HCT116 (cell line): ENCODE measurements around the gene AUTS2. TPM values are rescaled to one million over a fixed set of nuclear protein-coding genes. Genes with fewer than 3 reads are reported as not detected.

Experiments
- ATAC-seq: fragments of 200-7000 bp; cut with Tn5 transposase; 2 replicates; pipeline ENCODE4 v1.9.1; 2020; ENCODE audit warnings: mild to moderate bottlenecking, moderate library complexity
- BruUV-seq: library from RNA; stranded (reverse); fragments of 400-500 nt; replicated peaks from 2 replicates; lab custom pipeline; 2021; lab: Mats Ljungman, UMichigan
- CTCF ChIA-PET: fragments of 300-600 bp; sonication (Branson Sonifier 250); formaldehyde crosslinking; loops from one replicate; lab custom pipeline; 2021; ENCODE audit warnings: antibody characterized with exemption; lab: Charles Lee
- POLR2A ChIA-PET: fragments of 300-600, 350-600 bp; sonication (Branson Sonifier 250); formaldehyde crosslinking; loops from one replicate; lab custom pipeline; 2021; ENCODE audit warnings: antibody characterized with exemption; lab: Charles Lee
- RAD21 ChIA-PET, 2 experiments: fragments of 300-600 bp; sonication (Branson Sonifier 250); formaldehyde crosslinking; loops; one replicate each; lab custom pipeline; 2023; ENCODE audit warnings: low total read pairs in 2 of 2; ENCODE audit not compliant: uncharacterized antibody in 2 of 2, unreplicated experiment in 2 of 2, low non-redundant PET in 1 of 2; lab: Charles Lee
- DNase-seq: peaks from one replicate; pipeline ENCODE4 v3.0.0-alpha.2; 2010; ENCODE audit warnings: low read depth, low spot score
- H2AFZ ChIP-seq: fragments of 200-600 bp; shearing (Covaris generic), sonication (generic); 2 replicates; pipeline ENCODE4 v1.6.1; 2017; ENCODE audit warnings: low read depth, mixed run types, mixed read lengths, antibody characterized with exemption, low read length; ENCODE audit not compliant: poor library complexity, severe bottlenecking
- H3K27ac ChIP-seq: 2 replicates; pipeline ENCODE4 v1.5.1; 2012; ENCODE audit warnings: low read depth, low read length
- H3K27me3 ChIP-seq: fragments of 200-600 bp; sonication (generic); 2 replicates; pipeline ENCODE4 v1.6.1; 2016; ENCODE audit warnings: mixed run types, low read length, mixed read lengths; ENCODE audit not compliant: insufficient read depth
- H3K36me3 ChIP-seq, 2 experiments: fragments of 200-500 bp in 1 of 2; fragments of 200-600 bp in 1 of 2; sonication (Bioruptor generic) in 1 of 2; sonication (generic) in 1 of 2; 2 replicates each; pipeline versions ENCODE4 v1.5.1 to v1.6.1; 2014 to 2016; ENCODE audit warnings: low read length in 2 of 2, inconsistent platforms in 1 of 2, mixed read lengths in 1 of 2, mixed run types in 1 of 2; ENCODE audit not compliant: insufficient read depth in 2 of 2, control insufficient read depth in 1 of 2
- H3K4me1 ChIP-seq, 2 experiments: fragments of 200-600 bp in 1 of 2; sonication (generic) in 1 of 2; 2 replicates each; pipeline versions ENCODE4 v1.5.1 to v1.6.1; 2012 to 2017; ENCODE audit warnings: low read length in 2 of 2, inconsistent platforms in 1 of 2, mild to moderate bottlenecking in 1 of 2, mixed read lengths in 1 of 2, mixed run types in 1 of 2, moderate library complexity in 1 of 2; ENCODE audit not compliant: insufficient read depth in 2 of 2, control insufficient read depth in 1 of 2
- H3K4me2 ChIP-seq: fragments of 200-600 bp; sonication (generic); 2 replicates; pipeline ENCODE4 v1.6.1; 2017; ENCODE audit warnings: mixed run types, low read length, mixed read lengths
- H3K4me3 ChIP-seq, 2 experiments: fragments of 200-600 bp in 1 of 2; sonication (generic) in 1 of 2; replicated peaks in 1 of 2; 2 replicates each; pipeline ENCODE4 v1.5.1; 2011 to 2016; ENCODE audit warnings: low read length in 2 of 2, control low read depth in 1 of 2, low read depth in 1 of 2, mild to moderate bottlenecking in 1 of 2, mixed read lengths in 1 of 2, mixed run types in 1 of 2
- H3K79me2 ChIP-seq: fragments of 200-600 bp; sonication (generic); 2 replicates; pipeline ENCODE4 v1.6.1; 2017; ENCODE audit warnings: mild to moderate bottlenecking, mixed run types, low read length, moderate library complexity, mixed read lengths; ENCODE audit not compliant: insufficient read depth
- H3K9ac ChIP-seq: fragments of 200-600 bp; sonication (generic); 2 replicates; pipeline ENCODE4 v1.6.1; 2016; ENCODE audit warnings: low read length, mixed read lengths
- H3K9me2 ChIP-seq: fragments of 200-600 bp; sonication (generic), shearing (Covaris generic); 2 replicates; pipeline ENCODE4 v1.6.1; 2017; ENCODE audit warnings: mixed run types, mild to moderate bottlenecking, moderate library complexity; ENCODE audit not compliant: insufficient read depth
- H3K9me3 ChIP-seq, 2 experiments: fragments of 200-500 bp in 1 of 2; fragments of 200-600 bp in 1 of 2; sonication (Bioruptor generic) in 1 of 2; sonication (generic) in 1 of 2; 2 replicates each; pipeline ENCODE4 v1.6.1; 2014 to 2017; ENCODE audit warnings: low read length in 2 of 2, mixed read lengths in 2 of 2, inconsistent platforms in 1 of 2, low read depth in 1 of 2, mild to moderate bottlenecking in 1 of 2, mixed run types in 1 of 2, moderate library complexity in 1 of 2; ENCODE audit not compliant: control insufficient read depth in 1 of 2, insufficient read depth in 1 of 2
- H4K20me1 ChIP-seq: fragments of 200-600 bp; sonication (generic), shearing (Covaris generic); 2 replicates; pipeline ENCODE4 v1.6.1; 2017; ENCODE audit warnings: mixed run types, mild to moderate bottlenecking, moderate library complexity; ENCODE audit not compliant: insufficient read depth
- CBX3 ChIP-seq: IDR thresholded peaks from 2 replicates; pipeline ENCODE4 v1.6.1; 2012; ENCODE audit warnings: low read depth
- CEBPB ChIP-seq: IDR thresholded peaks from 2 replicates; pipeline ENCODE4 v1.6.1; 2012; ENCODE audit warnings: low read depth
- ELF1 ChIP-seq: IDR thresholded peaks from 2 replicates; pipeline ENCODE4 v1.6.1; 2012; ENCODE audit warnings: low read depth, borderline replicate concordance
- EZH2phosphoT487 ChIP-seq: fragments of 200-600 bp; IDR thresholded peaks from 2 replicates; pipeline ENCODE4 v1.6.1; 2018; ENCODE audit warnings: antibody characterized with exemption, borderline replicate concordance
- JUND ChIP-seq: IDR thresholded peaks from 2 replicates; pipeline ENCODE4 v1.6.1; 2012
- POLR2A ChIP-seq: IDR thresholded peaks from 2 replicates; pipeline ENCODE4 v1.7.0; 2011; ENCODE audit warnings: borderline replicate concordance; ENCODE audit not compliant: insufficient read depth, insufficient read length; ENCODE audit errors: extremely low read depth
- POLR2AphosphoS5 ChIP-seq: IDR thresholded peaks from 2 replicates; pipeline ENCODE4 v1.6.1; 2011; ENCODE audit warnings: mild to moderate bottlenecking, low read depth, low read length, moderate library complexity
- SP1 ChIP-seq: IDR thresholded peaks from 2 replicates; pipeline ENCODE4 v1.6.1; 2012; ENCODE audit warnings: low read depth
- TCF7L2 ChIP-seq: IDR thresholded peaks from 2 replicates; pipeline ENCODE4 v1.7.0; 2011; ENCODE audit warnings: borderline replicate concordance, inconsistent platforms; ENCODE audit not compliant: insufficient read depth, insufficient read length; ENCODE audit errors: extremely low read depth
- ZFX ChIP-seq: fragments of 450-650 bp; IDR thresholded peaks from 2 replicates; pipeline ENCODE4 v1.6.1; 2017
- ZNF274 ChIP-seq: fragments of 200-500 bp; sonication (Bioruptor generic); IDR thresholded peaks from 2 replicates; pipeline ENCODE4 v1.6.1; 2014; ENCODE audit warnings: mild to moderate bottlenecking, low read depth, low read length, inconsistent platforms
- intact Hi-C: fragments of 100-400 bp; cut with micrococcal nuclease; formaldehyde crosslinking; loops from 2 replicates; pipeline ENCODE4 v1.10.0; 2022
- total RNA-seq: library from RNA; stranded (reverse); gene quantifications from one replicate; pipeline ENCODE4 v1.2.1, GENCODE V29; 2021; ENCODE audit not compliant: unreplicated experiment
- TF ChIP-seq, protein P1 (sequence below): IDR thresholded peaks from 2 replicates; pipeline ENCODE4 v1.6.1; 2012
- TF ChIP-seq, protein P2 (sequence below): IDR thresholded peaks from 2 replicates; pipeline ENCODE4 v1.6.1; 2012; ENCODE audit warnings: low read depth

AUTS2 gene
- total RNA-seq, 1 experiment from 2014 or later = 0.93 TPM

- ChIA-PET CTCF (no interaction called here), RAD21 (no interaction called here), POLR2A (no interaction called here)
- no TSS peak for BruUV-seq
- H3K4me2 ChIP-seq = no peak overlapping the region
- no peaks in the 10 kb centered on the region for H3K79me2 ChIP-seq
- H3K9me3 ChIP-seq = peaks cover 7 to 23% of the 10 kb centered on the region in 2 experiments; a peak in 2 of 4 replicates
- no peak for TF ChIP-seq CEBPB
- no peak for TF ChIP-seq EZH2phosphoT487
- TF ChIP-seq, protein P1, sequence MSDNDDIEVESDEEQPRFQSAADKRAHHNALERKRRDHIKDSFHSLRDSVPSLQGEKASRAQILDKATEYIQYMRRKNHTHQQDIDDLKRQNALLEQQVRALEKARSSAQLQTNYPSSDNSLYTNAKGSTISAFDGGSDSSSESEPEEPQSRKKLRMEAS = no peak
- H2AFZ ChIP-seq = no peak overlapping the region
- DNase-seq = no peak
- H3K9me2 ChIP-seq = no peaks in the 10 kb centered on the region
- intact Hi-C loops = no loop called here
- no peaks in the 10 kb centered on the region for H3K36me3 ChIP-seq
- no peak overlapping the region for H3K4me3 ChIP-seq
- H4K20me1 ChIP-seq = no peaks in the 10 kb centered on the region
- no peaks in the 10 kb centered on the region for H3K27me3 ChIP-seq
- H3K4me1 ChIP-seq = no peaks in the 10 kb centered on the region
- no peak for ATAC-seq
- no peak overlapping the region for H3K9ac ChIP-seq
- H3K27ac ChIP-seq = no peak overlapping the region
These were observed 592.0 kb downstream of the AUTS2 start for GRCh38 chr7:70190281-70190680.

GRCh38 chr7:70193514-70193913 lies 595.2 kb downstream of the AUTS2 start:
- POLR2A ChIA-PET = no interaction called here
- intact Hi-C loops = no loop called here
- TF ChIP-seq CBX3 (no peak), SP1 (no peak), JUND (no peak), POLR2A (no peak), ZNF274 (no peak), ELF1 (no peak), CEBPB (no peak), POLR2AphosphoS5 (no peak), TCF7L2 (no peak), EZH2phosphoT487 (no peak), ZFX (no peak)
- TF ChIP-seq, protein P2, sequence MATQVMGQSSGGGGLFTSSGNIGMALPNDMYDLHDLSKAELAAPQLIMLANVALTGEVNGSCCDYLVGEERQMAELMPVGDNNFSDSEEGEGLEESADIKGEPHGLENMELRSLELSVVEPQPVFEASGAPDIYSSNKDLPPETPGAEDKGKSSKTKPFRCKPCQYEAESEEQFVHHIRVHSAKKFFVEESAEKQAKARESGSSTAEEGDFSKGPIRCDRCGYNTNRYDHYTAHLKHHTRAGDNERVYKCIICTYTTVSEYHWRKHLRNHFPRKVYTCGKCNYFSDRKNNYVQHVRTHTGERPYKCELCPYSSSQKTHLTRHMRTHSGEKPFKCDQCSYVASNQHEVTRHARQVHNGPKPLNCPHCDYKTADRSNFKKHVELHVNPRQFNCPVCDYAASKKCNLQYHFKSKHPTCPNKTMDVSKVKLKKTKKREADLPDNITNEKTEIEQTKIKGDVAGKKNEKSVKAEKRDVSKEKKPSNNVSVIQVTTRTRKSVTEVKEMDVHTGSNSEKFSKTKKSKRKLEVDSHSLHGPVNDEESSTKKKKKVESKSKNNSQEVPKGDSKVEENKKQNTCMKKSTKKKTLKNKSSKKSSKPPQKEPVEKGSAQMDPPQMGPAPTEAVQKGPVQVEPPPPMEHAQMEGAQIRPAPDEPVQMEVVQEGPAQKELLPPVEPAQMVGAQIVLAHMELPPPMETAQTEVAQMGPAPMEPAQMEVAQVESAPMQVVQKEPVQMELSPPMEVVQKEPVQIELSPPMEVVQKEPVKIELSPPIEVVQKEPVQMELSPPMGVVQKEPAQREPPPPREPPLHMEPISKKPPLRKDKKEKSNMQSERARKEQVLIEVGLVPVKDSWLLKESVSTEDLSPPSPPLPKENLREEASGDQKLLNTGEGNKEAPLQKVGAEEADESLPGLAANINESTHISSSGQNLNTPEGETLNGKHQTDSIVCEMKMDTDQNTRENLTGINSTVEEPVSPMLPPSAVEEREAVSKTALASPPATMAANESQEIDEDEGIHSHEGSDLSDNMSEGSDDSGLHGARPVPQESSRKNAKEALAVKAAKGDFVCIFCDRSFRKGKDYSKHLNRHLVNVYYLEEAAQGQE = no peak
- no peak for DNase-seq
- CTCF ChIA-PET = no interaction called here
- Histone ChIP-seq H2AFZ (no peak overlapping the region), H3K4me2 (no peak overlapping the region), H4K20me1 (no peaks in the 10 kb centered on the region), H3K79me2 (no peaks in the 10 kb centered on the region), H3K9me3 (peaks cover 2 to 19% of the 10 kb centered on the region in 2 experiments; a peak in 2 of 4 replicates), H3K27me3 (no peaks in the 10 kb centered on the region), H3K9me2 (no peaks in the 10 kb centered on the region), H3K4me1 (no peaks in the 10 kb centered on the region), H3K4me3 (no peak overlapping the region), H3K9ac (no peak overlapping the region), H3K36me3 (no peaks in the 10 kb centered on the region), H3K27ac (no peak overlapping the region)
- RAD21 ChIA-PET = no interaction called here
- no peak for ATAC-seq
- BruUV-seq = no TSS peak
